Type B pancreatic cell (in vitro differentiated cells): ENCODE measurements around the gene GRIK4. TPM values are rescaled to one million over a fixed set of nuclear protein-coding genes. Genes with fewer than 3 reads are reported as not detected.

ENCODE experiments used
- DNase-seq: peaks from one replicate; pipeline ENCODE4 v3.0.0; 2021; ENCODE audit warnings: mixed read lengths; ENCODE audit not compliant: unreplicated experiment; ENCODE audit errors: extremely low spot score
- H3K27ac Mint-ChIP-seq: 2 replicates; pipeline ENCODE4 v1.8.0; 2021; ENCODE audit warnings: mild to moderate bottlenecking, mixed read lengths
- H3K27me3 Mint-ChIP-seq: 2 replicates; pipeline ENCODE4 v1.8.0; 2021; ENCODE audit warnings: mixed read lengths
- H3K36me3 Mint-ChIP-seq: 2 replicates; pipeline ENCODE4 v1.8.0; 2021; ENCODE audit warnings: mixed read lengths
- H3K4me1 Mint-ChIP-seq: one replicate; pipeline ENCODE4 v1.8.0; 2021; ENCODE audit warnings: mixed read lengths; ENCODE audit not compliant: unreplicated experiment
- H3K4me3 Mint-ChIP-seq: 2 replicates; pipeline ENCODE4 v1.8.0; 2021; ENCODE audit warnings: mild to moderate bottlenecking, mixed read lengths
- H3K9me3 Mint-ChIP-seq: 2 replicates; pipeline ENCODE4 v1.8.0; 2021; ENCODE audit warnings: mixed read lengths
- CTCF ChIP-seq: fragments of 200-600 bp; sonication (generic); conservative IDR thresholded peaks from 2 replicates; pipeline ENCODE4 v1.5.0; 2021; ENCODE audit warnings: antibody characterized with exemption, mild to moderate bottlenecking
- total RNA-seq: library from RNA; stranded (reverse); gene quantifications from 2 replicates; pipeline ENCODE4 v1.2.1, GENCODE V29; 2021; ENCODE audit warnings: low replicate concordance

GRIK4 gene
- total RNA-seq, 1 donor from 2014 or later: 0.72 TPM

DNA sequence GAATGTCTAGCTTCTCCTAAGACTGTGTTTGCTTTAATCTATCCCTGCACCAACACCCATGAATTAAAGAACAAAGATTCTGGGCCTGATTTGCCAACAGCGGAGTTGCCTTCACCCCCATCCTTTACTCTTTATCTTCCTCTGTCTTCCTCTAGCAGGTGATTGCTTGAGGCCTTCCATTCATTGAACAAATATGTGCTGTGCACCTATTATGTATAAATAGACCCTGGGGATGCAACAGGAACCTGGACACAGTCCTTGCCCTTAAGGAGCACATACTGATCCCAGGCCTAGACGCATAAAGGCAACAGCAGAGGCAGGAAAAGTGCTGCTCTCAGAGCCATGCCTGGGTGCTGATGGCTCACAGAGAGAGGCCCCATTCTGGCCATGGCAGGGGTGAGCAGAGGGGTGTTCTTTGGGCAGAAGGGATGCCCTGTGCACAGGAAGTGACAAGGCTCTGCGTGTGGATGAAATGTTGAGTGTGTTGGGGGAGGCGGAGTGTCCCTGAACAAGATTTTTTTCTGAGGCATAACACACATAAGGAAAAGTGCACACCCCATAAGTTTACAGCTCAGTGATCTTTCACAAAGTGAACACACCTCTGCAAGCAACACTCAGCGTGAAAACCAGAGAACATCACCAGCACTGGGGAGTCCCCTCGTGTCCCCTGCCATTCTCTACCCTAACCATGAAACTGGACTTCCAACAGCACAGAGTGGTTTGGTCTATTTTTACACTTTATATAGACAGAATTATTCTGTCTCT lies 145.9 kb downstream of the GRIK4 start:
- no peak overlapping the region for H3K4me3 Mint-ChIP-seq
- no peaks in the 10 kb centered on the region for H3K4me1 Mint-ChIP-seq
- no peaks in the 10 kb centered on the region for H3K9me3 Mint-ChIP-seq
- no peaks in the 10 kb centered on the region for H3K36me3 Mint-ChIP-seq
- H3K27ac Mint-ChIP-seq: no peak overlapping the region
- peaks cover 14% of the 10 kb centered on the region for H3K27me3 Mint-ChIP-seq
- TF ChIP-seq CTCF: no peak
- no peak for DNase-seq

DNA sequence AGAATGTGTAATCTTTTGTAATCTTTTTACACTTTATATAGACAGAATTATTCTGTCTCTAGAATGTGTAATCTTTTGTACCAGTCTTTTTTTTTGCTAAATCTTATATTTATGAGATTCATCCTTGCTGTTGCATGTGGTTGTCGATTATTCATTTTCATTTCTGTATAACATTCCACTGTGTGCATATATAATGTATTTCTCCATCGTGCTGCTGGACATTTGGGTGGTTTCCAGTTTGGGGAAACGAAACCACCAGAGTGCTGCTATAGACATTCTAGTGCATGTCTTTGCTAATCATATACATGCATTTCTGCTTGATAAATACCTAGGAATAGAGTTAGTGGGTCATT lies 146.5 kb downstream of the GRIK4 start:
- no peak overlapping the region for H3K4me3 Mint-ChIP-seq
- no peak for TF ChIP-seq CTCF
- H3K4me1 Mint-ChIP-seq: no peaks in the 10 kb centered on the region
- H3K9me3 Mint-ChIP-seq: no peaks in the 10 kb centered on the region
- H3K27ac Mint-ChIP-seq: no peak overlapping the region
- H3K27me3 Mint-ChIP-seq: peaks cover 17% of the 10 kb centered on the region
- H3K36me3 Mint-ChIP-seq: no peaks in the 10 kb centered on the region
- DNase-seq: no peak

DNA sequence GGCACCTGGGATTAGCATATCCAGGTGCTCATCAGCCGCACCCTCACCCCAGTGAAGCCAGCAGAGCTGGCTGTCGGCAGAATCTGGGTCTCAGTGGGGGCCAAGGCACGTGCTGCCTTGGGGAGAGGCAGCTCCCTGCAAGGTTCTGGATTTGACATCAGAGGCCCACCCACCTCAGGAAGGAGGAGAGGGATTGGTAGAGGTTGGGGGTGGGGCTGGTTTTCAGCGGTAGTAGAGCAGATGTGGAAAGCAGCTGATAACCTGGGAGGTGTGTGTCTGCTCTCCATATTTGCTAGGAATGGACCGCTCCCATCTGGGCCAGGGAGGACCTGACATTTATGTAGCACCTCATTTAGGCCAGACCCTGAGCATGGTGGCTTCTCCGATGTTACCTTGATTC lies 147.5 kb downstream of the GRIK4 start:
- TF ChIP-seq CTCF: no peak
- Mint-ChIP-seq H3K27ac (no peak overlapping the region), H3K27me3 (peaks cover 23% of the 10 kb centered on the region), H3K4me1 (no peaks in the 10 kb centered on the region), H3K9me3 (no peaks in the 10 kb centered on the region), H3K4me3 (no peak overlapping the region), H3K36me3 (no peaks in the 10 kb centered on the region)
- no peak for DNase-seq

DNA sequence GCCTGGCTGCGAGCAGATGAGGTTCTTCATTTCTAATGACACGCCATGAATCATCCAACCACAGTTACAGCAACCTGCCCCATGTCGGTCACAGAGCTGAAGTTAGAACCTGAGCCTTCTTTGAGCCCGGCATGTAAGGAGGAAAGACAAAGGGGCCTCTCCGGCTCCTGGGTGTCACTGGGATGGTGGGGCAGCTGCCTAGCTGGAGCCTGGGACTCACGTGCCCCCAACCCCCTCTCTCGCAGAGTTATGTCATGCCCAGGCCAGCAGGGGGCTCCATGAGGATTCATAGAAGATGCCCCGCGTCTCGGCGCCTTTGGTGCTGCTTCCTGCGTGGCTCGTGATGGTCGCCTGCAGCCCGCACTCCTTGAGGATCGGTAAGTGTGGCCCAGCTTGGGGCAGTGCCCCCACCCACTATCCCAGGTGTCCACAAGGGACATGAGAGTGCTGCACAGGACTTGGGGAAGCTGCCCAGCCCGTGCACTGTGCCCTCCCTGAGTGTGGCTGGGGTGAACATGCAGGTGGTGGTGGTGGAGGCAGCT lies 148.5 kb downstream of the GRIK4 start:
- H3K9me3 Mint-ChIP-seq: no peaks in the 10 kb centered on the region
- H3K27ac Mint-ChIP-seq: no peak overlapping the region
- no peaks in the 10 kb centered on the region for H3K4me1 Mint-ChIP-seq
- peak; percentile 68 for TF ChIP-seq CTCF
- no peaks in the 10 kb centered on the region for H3K36me3 Mint-ChIP-seq
- no peak for DNase-seq
- H3K4me3 Mint-ChIP-seq: no peak overlapping the region
- peaks cover 32% of the 10 kb centered on the region for H3K27me3 Mint-ChIP-seq

- no peak for DNase-seq
- H3K27me3 Mint-ChIP-seq: peaks cover 42% of the 10 kb centered on the region
- H3K4me1 Mint-ChIP-seq: no peaks in the 10 kb centered on the region
- no peak overlapping the region for H3K4me3 Mint-ChIP-seq
- no peaks in the 10 kb centered on the region for H3K36me3 Mint-ChIP-seq
- H3K27ac Mint-ChIP-seq: no peak overlapping the region
- no peaks in the 10 kb centered on the region for H3K9me3 Mint-ChIP-seq
- no peak for TF ChIP-seq CTCF
These were observed 150.6 kb downstream of the GRIK4 start for GRCh38 chr11:120662071-120662676.
